T47D (cell line): ENCODE results near the gene KCNMA1.
A peak's percentile ranks its signal among the peaks of the same experiment; 100 is the strongest.

Source experiments
- DNase-seq, 2 experiments: peaks; one replicate each; pipeline versions ENCODE4 v3.0.0 to v3.0.0-alpha.2; 2011 to 2012; ENCODE audit warnings: low read depth in 1 of 2, low spot score in 1 of 2
- JUND ChIP-seq: IDR thresholded peaks from 2 replicates; pipeline ENCODE4 v1.6.1; 2012; ENCODE audit warnings: low read depth
- in situ Hi-C: cut with HindIII; loops from 2 replicates; pipeline ENCODE4 v1.10.0; 2016; ENCODE audit warnings: low sequenced_read_pairs, low pct_unique_long_range_greater_than_20kb

KCNMA1 gene

GRCh38 chr10:77001206-77001605 lies 636.4 kb downstream of the KCNMA1 start:
- no peak for TF ChIP-seq JUND
- no peak for DNase-seq
- in situ Hi-C loops = no loop called here

- in situ Hi-C loops = no loop called here
- no peak for TF ChIP-seq JUND
- DNase-seq = no peak
Measured at GRCh38 chr10:76998451-76998850, 639.2 kb downstream of the KCNMA1 start.

- no peak for DNase-seq
- in situ Hi-C loops = no loop called here
- TF ChIP-seq JUND = no peak
Measured at GRCh38 chr10:76997631-76998030, 640.0 kb downstream of the KCNMA1 start.

GRCh38 chr10:76995023-76995422 lies 642.6 kb downstream of the KCNMA1 start:
- TF ChIP-seq JUND = no peak
- in situ Hi-C loops = no loop called here
- no peak for DNase-seq

- no peak for DNase-seq
- TF ChIP-seq JUND = no peak
- in situ Hi-C loops = no loop called here
Measured at GRCh38 chr10:76993213-76993612, 644.4 kb downstream of the KCNMA1 start.

- no peak for TF ChIP-seq JUND
- no peak for DNase-seq
- in situ Hi-C loops = no loop called here
Measured at GRCh38 chr10:76992467-76992866, 645.1 kb downstream of the KCNMA1 start.

GRCh38 chr10:76991621-76992020 lies 646.0 kb downstream of the KCNMA1 start:
- no peak for DNase-seq
- in situ Hi-C loops = no loop called here
- no peak for TF ChIP-seq JUND

GRCh38 chr10:76990561-76990960 lies 647.0 kb downstream of the KCNMA1 start:
- DNase-seq = no peak
- in situ Hi-C loops = no loop called here

GRCh38 chr10:76984559-76985443 lies 652.8 kb downstream of the KCNMA1 start:
- DNase-seq = peak; percentile 71 to 87
- in situ Hi-C loops = no loop called here
- TF ChIP-seq JUND = no peak

More at GRCh38 chr10:76990561-76990960, 647.0 kb downstream of the KCNMA1 start:
- no peak for TF ChIP-seq JUND

- no peak for TF ChIP-seq JUND
- in situ Hi-C loops = no loop called here
- DNase-seq = no peak
Measured at GRCh38 chr10:76983624-76984023, 654.0 kb downstream of the KCNMA1 start.

GRCh38 chr10:76982671-76983070 lies 654.9 kb downstream of the KCNMA1 start:
- in situ Hi-C loops = no loop called here
- no peak for DNase-seq
- no peak for TF ChIP-seq JUND

GRCh38 chr10:76981251-76981650 lies 656.4 kb downstream of the KCNMA1 start:
- in situ Hi-C loops = no loop called here
- no peak for TF ChIP-seq JUND
- no peak for DNase-seq

- no peak for DNase-seq
- no peak for TF ChIP-seq JUND
- in situ Hi-C loops = no loop called here
Measured at GRCh38 chr10:76977901-76978300, 659.7 kb downstream of the KCNMA1 start.

GRCh38 chr10:76977046-76977445 lies 660.6 kb downstream of the KCNMA1 start:
- in situ Hi-C loops = no loop called here
- DNase-seq = no peak
- no peak for TF ChIP-seq JUND
